ENCODE measurements around the gene TMEM213. TPM values are rescaled to one million over a fixed set of nuclear protein-coding genes. Genes with fewer than 3 reads are reported as not detected.
A peak's percentile ranks its signal among the peaks of the same experiment; 100 is the strongest.

TMEM213 gene
- total and polyA plus RNA-seq, 12 donors: not detected

GRCh38 chr7:138872576-138872975, 74.8 kb downstream of the TMEM213 start:
- H3K4me3 ChIP-seq: no peak overlapping the region
- WGBS, 2 donors: 94 to 96% methylated on average over 4 of the region's 4 CpGs
- intact Hi-C loops (cut with DNase I): no loop called here
- H3K36me3 ChIP-seq: peaks cover 0 to 30% (median 0%) of the 10 kb centered on the region in 9 donors
- H3K27me3 ChIP-seq: no peaks in the 10 kb centered on the region
- no peak for TF ChIP-seq CTCF (IDR thresholded peaks at IDR 0.05)
- H3K27ac ChIP-seq: no peak overlapping the region
- H3K9me3 ChIP-seq: no peaks in the 10 kb centered on the region
- DNase-seq (no peak), ATAC-seq (no peak)
- no peaks in the 10 kb centered on the region for H3K4me1 ChIP-seq

GRCh38 chr7:138873220-138873892, 75.6 kb downstream of the TMEM213 start:
- DNase-seq (no peak), ATAC-seq (no peak)
- intact Hi-C loops (cut with DNase I): no loop called here
- 76 to 80% methylated on average over 5 of the region's 5 CpGs for WGBS, 2 donors
- no peak overlapping the region for H3K4me3 ChIP-seq
- H3K27me3 ChIP-seq: no peaks in the 10 kb centered on the region
- H3K36me3 ChIP-seq: peaks cover 0 to 23% (median 0%) of the 10 kb centered on the region in 9 donors
- no peaks in the 10 kb centered on the region for H3K9me3 ChIP-seq
- no peak for TF ChIP-seq CTCF (IDR thresholded peaks at IDR 0.05)
- no peaks in the 10 kb centered on the region for H3K4me1 ChIP-seq
- H3K27ac ChIP-seq: no peak overlapping the region

- peaks cover 0 to 5% (median 3%) of the 10 kb centered on the region in 9 donors for H3K4me1 ChIP-seq
- intact Hi-C loops (cut with DNase I): no loop called here
- no peak for TF ChIP-seq CTCF (IDR thresholded peaks at IDR 0.05)
- WGBS, 2 donors: 88 to 92% methylated on average over 9 of the region's 9 CpGs
- H3K36me3 ChIP-seq: peaks cover 0 to 8% (median 0%) of the 10 kb centered on the region in 9 donors
- H3K27ac ChIP-seq: no peak overlapping the region
- no peaks in the 10 kb centered on the region for H3K9me3 ChIP-seq
- DNase-seq: no peak
- peak in 1 of 8 donors; percentile 14 for ATAC-seq
- H3K4me3 ChIP-seq: no peak overlapping the region
- no peaks in the 10 kb centered on the region for H3K27me3 ChIP-seq
Observed at GRCh38 chr7:138875794-138876193, 78.0 kb downstream of the TMEM213 start.

GRCh38 chr7:138876326-138876725, 78.5 kb downstream of the TMEM213 start:
- Histone ChIP-seq H3K4me3 (no peak overlapping the region), H3K9me3 (no peaks in the 10 kb centered on the region), H3K27ac (no peak overlapping the region), H3K27me3 (no peaks in the 10 kb centered on the region), H3K4me1 (peaks cover 4 to 10% (median 7%) of the 10 kb centered on the region in 9 donors), H3K36me3 (peaks cover 0 to 3% (median 0%) of the 10 kb centered on the region in 9 donors)
- ATAC-seq (no peak), DNase-seq (no peak)
- intact Hi-C loops (cut with DNase I): no loop called here
- WGBS, 2 donors: 90 to 92% methylated on average over 4 of the region's 4 CpGs
- no peak for TF ChIP-seq CTCF (IDR thresholded peaks at IDR 0.05)

All from heart right ventricle (tissue), 16 donors.